Effector CD8-positive, alpha-beta T cell (primary cell): Measurements from ENCODE around the gene COMP.

Source experiments
- DNase-seq: peaks from one replicate; lab custom pipeline; 2025; lab: John Stamatoyannopoulos, UW

The COMP gene

DNA sequence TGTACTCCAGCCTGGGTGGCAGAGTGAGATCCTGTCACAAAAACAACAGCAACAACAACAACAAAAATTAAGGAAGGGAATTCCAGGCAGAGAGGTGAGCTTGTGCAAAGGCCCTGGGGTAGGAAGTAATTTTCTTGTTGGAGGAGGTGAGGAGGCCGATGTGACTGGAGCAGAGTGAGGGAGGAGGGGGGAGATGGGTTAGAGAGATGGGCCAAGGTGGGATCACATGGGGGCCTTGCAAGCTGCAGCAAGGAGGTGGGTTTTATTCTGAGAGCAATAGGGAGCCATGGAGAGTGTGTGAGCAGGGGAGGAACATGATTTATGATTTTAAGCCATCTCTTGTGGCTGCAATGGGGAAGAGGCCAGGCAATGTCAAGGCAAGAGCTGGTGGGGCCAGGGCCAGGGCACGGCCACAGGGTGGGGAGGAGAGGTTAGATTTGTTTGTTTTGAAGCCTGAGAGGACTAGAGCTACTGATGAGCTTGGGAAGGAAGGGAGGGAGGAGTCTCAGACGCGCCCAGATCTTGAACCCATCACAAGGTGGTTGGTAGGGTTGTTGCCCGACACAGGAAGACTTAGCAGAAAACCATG, 12.5 kb upstream of the COMP start:
- DNase-seq: no peak

DNA sequence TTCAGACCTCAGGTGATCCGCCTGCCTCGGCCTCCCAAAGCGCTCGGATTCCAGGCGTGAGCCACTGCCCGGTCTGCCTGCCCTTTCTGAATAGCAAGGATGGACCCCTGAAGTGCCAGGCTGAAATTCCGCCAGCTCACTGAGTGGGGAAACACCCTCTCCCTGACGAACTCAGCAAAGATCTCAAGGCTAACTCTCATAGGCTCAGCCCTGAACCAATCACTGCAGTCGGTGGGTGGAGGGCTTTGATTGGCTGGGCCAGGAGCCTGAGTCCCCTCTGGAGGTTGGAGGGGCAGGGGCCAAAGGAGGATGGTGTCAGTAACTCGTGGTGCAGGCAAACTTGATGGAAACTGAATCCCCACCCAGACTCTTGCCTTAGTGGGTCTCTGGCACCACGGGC, 11.2 kb upstream of the COMP start:
- DNase-seq: no peak

DNA sequence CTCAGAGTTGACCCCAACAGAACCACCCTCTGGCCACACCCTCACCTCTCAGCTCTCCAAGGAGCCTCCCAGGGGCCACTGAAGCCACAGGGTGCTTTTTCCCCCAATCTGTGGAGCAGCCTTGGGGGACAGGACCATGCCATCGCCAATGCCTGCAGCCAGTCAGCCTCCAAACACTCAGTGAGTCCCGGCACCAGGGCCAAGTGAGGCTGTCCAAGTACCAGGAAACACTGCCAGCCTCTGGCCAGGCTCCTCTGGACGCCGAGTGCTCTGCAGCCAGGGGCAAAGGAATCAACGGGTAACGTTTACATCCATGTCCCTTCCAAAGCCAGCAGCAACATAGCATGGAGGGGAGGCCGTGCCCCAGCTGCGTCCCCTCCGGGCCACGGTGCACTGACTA, 9.5 kb upstream of the COMP start:
- no peak for DNase-seq

DNA sequence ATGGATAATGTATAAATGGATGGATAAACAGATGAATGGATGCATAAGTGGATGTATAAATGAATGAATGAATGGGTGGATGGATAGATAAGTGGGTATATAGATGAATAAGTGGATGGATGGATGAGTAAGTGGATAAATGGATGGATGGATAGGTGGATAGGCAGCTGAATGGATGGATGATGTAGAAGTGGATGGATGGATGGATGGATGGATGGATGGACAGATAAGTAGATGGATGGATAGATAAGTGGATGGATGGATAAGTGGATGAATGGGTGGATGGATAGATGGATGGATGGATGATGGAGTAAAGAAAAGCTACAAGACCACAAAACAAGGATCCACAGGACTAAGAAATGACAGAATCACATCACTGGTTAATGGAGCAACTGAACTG, 9.0 kb upstream of the COMP start:
- no peak for DNase-seq

DNA sequence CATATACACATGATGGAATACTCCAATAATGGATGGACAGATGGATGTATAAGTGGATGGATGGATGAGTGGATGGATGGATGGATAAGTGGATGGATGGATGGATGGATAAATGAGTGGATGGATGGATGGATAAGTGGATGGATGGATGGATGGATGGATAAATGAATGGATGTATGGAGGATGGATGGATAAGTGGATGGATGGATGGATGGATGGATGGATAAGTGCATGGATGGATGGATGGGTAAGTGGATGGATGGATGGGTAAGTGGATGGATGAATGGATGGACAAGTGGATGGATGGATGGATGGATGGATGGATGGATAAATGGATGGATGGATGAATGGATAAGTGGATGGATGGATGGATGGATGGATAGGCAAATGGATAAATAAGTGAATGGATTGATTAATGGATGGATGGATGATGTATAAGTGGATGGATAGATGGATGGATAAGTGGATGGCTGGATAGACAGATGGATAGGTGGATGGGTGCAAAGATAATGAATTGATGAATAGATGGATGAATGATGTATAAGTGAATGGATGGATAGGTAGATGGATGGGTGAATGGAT, 8.4 kb upstream of the COMP start:
- DNase-seq: no peak

DNA sequence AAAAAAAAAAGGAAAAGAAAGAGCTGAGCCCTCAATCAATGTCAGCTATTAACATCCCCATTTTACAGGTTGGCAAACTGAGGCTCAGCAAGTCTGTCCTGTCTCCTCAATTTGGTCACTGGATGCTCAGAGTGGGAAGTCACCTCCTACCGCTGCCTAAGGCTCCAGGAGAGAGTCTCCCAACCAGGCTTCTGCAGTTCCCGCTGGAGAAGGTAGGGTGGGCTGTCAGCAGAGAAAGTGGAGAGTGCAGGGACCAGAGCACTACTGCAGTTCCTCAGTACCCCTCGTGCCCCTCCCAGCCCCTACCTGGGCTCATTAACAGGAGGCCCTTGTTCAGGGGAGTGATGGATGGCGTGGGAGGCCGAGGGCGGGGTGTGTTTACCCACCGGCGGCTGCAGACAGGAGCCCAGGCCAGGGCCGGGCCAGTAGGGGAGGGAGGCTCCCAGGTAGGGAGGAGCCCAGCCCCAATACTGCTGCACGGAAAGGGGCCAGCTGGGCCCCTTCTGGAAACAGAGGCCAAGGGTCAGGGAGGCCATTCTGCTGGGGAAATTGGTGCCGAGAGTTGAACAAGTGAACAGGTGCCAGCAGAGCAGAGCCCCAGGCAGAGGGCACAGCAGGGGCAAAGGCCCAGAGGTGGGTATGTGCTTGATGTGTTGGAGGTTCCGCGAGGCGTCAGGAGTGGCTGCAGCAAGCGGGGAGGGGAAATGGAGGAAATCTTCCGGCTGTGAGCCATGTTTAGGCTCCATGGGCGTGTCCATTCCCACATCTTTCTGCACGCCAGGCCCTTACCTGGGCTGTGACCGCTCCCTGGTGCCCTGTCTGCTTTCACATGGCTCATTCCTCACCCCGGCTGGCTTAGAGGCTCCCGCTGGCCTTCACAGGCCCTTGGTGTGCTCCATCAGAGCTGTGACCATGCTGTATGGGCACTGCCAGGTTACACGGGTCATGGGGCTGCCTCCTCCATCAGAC, 7.6 kb upstream of the COMP start:
- no peak for DNase-seq

DNA sequence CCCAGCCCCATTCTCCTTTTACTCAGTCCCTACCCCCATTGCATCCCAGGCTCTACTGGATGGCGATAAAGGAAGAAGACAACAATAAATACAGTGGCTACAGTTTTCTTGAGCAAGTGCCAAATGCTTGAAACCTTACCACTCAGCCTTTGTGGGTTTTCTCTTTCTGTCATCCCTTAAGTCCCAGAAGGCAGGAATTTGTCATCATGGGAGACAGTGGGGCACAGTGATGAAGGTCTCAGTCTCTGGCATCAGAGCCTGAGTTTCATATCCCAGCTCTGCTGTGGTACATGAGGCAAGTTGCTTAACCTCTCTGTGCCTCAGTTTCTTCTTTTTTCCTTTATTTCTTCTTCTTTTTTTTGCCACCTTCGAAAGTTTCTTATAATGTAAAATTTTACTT, 5.1 kb upstream of the COMP start:
- no peak for DNase-seq

DNA sequence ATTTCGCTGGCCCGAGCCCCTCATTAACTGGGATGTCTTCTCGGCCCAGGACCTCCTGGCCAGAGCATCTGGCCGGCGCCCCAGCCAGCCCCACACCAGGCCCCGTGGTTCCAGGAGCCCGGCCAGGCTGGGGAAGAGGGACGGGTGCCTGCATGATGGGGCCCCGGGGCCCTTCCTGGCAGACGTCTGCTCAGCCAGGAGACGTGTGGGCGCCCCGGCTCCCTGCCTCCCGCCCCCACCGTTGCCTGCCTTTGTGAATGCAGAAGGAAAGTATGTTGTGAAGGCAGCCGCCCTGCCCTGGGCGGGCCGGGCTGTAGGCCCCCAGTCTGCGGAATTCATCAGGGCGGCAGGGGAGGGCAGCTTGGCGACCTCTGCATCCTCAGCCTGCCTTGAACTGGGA, 4.4 kb upstream of the COMP start:
- no peak for DNase-seq

DNA sequence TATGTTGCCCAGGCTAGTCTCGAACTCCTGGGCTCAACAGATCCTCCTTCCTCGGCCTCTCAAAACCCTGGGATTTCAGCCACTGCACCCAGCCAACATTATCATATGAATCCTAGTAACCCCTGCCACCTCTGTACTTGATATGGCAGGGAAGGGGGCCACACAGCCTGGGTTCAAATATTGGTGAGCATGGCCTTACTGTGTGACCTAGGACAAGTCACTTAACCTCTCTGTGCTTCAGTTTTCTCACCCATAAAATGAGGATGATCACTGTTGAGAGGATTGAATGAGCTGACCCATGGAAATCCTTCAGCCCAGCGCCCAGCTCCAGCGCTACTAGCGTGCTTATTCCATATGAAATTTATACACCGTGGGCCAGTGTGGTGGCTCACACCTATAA, 3.6 kb upstream of the COMP start:
- DNase-seq: no peak

DNA sequence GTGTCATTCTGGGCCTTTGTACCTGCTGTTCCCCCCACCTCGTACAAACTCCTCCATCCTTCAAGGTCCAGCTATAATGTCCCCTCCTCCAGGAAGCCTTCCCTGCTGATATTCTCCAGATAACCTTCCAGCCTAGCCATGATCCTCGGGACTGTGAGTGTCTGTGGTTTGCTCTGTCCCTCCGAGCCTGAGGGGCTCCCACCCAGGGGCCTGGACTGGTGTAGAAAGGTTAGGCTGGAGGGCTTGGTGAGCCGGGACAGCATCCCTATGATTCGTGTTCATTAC, 2.9 kb upstream of the COMP start:
- no peak for DNase-seq

DNA sequence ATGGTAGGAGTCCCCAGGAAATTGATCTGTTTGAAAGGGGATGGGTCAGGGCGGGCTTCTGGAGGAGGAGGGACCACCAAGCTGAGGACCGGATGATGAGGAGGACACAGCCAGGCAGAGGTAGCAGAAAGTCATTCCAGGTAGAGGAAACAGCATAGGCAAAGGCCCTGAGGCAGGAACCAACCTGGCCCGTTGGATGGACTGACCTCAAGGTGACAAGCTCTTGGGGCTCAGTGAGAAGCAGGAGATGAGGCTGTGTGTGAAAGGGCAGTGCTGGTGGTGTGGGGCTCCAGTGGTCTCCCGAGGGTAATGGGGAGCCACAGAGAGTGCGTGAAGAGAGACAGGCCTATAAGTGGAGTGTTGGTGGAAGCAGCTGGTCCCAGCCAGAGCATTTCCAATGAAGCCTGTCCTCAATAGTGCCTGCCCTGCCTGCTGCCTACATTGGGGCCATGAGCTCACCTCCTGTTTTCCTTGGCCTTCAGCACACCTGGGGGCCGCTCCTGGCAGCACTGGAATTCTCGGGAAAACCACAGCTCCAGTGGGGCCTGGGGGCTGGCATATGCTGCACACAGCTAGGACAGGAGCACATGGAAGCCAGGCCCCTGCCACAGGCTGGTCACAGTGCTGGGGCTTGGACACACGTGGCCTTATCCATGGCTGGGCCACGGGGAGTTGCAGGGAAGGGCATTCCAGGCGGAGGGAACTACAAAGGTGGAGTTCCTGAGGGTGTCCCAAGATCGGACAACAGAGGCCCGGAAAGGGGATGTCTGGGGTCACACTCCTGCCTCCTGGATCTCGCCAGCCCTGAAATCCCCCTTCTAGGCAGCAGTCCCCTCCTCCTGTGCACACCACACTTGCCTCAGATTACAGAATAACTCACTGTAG, 2.3 kb upstream of the COMP start:
- no peak for DNase-seq

DNA sequence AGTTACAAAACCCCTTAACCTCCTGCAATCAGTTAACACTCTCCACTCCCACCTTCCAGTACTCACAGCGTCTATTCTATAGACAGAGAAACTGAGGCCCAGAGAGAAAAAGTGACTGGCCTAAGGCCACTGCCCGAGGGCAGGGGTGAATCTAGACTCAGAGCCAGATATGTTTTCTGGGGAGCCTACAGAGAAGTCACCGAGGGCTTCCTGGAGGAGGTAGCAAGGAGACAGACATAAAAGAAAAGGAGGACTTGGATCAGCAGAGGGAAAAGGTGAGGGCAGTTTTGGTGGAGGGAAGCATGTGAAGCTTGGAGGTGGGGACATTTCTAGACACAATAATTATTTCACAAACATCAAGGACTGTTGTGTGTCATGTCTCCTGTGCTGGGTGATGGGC, 1.6 kb upstream of the COMP start:
- no peak for DNase-seq

DNA sequence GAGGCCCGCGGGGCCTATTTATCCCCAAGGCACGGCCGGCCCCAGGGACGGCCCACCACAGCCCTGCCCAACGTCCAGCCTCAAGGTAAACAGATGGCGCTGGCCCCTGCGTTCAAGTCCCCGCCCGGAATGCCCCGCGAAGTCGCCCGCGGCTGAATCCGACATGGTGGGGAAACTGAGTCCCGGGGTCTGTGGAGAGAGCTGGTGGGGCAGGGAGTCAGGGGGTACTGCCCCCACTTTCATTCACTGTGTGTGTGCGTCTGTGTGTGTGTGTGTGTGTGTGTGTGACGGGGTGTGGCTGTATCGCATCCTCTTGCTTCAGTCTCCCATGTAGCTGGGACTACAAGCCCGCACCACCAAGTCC, 192 bp upstream of the COMP start:
- no peak for DNase-seq

DNA sequence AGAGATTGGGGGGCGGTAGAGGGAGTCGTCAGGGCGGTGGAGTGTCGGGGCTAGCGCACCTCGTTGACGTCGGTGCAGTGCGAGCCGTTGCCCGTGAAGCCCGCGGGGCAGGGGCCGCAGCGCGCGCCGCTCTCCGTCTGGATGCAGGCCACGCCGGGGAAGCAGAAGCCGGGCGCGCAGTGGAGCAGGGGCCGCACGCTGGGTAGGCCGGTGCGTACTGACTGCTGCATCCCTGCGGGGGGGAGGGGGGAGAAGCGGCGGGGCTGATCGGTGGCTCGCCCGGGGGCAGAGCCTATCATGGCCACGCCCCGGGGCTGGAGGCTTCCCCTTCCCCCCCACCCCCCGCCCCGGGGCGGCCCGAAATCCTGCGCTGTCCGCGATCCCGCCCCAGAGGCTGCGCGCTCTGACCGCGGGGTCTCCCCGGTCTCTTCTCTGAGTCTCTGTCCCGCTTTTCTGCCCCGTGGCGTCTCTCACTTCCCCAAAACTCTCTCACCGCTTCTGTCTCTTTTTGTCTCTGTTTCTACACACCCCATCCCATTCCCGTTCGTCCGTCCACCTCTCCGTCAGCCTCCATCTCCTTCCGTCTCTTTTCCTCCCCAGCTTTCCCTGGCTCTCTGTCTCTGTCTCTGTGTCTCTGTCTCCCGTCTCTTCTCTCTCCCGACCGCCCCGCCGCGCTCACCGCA, 1.1 kb downstream of the COMP start:
- DNase-seq: no peak

DNA sequence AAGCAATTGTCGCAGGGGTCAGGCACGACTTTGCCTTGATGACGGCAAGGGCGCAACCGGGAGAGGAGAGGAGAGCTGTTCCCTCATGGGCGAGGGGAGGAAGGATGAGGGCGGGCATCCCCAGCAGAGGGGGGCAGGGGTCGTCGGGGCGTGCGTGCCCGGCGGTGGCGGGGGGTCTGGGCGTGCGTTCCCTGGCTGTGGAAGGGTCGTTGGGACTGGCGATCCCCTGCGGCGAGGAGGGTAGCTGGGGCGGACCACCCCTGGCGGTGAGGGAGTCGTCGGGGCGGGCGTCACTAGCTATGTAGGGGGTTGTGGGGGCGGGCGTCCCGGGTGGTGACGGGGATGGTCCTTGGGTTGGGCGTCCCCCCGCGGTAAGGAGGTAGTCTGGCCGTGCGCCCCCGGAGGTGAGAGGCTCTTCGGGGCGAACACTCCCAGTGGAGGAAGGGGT, 1.7 kb downstream of the COMP start:
- DNase-seq: no peak

DNA sequence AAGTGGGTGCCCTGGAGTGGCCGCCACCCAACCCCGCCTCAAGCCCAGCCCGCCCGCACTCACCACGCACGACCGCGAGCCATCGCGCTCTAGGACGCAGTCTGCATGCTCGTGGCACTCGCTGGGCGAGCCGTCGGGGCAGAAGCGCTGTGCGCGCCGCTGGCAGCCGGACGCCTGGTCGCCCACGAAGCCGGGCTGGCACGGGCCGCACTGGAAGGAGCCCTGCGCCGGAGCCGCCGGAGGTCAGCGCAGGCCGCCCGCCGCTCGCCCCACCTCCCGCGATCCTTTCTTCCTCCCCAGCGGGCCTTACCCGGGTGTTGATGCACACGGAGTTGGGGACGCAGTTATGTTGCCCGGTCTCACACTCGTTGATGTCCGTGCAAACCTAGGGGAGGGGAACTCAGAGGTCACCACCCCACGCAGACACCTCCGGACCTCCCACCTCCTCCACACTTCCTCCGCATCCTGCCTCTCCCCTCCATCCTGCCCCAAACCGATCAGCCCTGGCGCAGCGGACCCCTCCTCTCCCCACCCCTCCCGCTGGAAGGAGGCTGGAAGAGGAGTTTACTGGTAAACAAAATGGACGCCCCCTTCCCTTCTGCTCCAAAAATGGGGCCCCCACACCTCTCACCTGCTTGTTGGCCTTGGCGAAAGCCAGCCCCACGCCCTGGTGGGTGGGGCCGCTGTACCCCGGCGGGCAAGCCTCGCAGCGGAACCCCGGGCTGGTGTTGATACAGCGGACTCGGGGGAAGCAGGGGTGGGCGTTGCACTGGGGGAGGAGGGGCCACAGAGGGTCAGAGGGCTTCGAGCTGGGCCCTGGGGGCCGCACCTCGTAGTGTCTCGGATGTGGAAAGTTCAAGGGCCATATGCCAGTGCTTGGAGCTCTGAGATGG, 2.3 kb downstream of the COMP start:
- DNase-seq: no peak

DNA sequence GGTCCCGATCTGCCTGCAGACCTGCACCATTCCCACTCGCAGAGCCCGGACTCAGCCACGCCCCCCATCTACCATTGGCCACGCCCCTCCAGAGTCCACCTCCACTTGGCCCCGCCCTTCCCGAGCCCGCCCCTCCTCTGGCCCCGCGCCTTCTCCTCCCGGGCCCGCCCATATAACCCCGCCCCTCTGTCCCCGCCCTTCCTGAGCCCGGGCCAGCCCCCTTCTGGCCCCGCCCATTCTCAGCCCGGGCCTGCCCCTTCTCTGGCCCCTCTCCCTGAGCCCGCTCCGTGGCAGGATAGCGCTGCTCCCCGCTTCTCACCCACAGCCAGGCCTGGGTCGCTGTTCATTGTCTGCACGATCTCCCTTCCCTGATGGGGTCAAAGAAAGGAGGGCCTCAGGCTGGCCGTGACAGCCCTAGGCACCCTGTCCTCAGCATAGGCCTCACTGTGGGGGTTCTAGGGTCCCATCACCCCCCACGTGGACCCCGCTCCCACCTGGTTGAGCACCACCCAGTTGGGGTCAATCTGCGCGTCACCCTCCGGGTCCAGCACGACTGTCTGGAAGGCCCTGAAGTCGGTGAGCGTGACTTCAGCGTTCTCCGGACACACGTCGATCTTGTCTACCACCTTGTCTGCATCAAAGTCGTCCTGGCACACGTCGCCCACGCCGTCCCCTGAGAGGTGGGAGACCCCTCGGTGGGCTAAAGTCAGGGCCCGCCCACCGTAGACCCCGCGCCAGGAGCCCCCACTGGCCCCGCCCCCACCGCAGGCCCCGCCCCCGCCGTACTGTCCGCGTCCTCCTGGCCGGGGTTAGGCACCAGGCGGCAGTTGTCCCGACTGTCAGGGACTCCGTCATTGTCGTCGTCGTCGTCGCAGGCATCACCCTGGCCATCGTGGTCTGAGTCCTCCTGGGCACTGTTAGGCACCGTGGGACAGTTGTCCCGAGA, 5.7 kb downstream of the COMP start:
- DNase-seq: peak; percentile 76

DNA sequence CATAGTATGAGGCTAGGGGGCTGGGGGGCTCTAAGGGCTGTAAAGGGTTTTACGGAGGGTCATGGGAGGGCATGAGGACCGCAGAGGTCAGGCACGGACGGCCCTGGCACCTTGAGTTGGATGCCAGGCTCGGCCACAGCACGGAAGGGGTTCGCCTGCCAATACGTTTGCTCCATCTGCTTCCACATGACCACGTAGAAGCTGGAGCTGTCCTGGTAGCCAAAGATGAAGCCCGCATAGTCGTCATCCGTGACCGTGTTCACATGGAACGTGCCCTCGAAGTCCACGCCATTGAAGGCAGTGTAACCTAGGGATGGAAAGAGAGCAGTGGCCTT, 6.4 kb downstream of the COMP start:
- no peak for DNase-seq

DNA sequence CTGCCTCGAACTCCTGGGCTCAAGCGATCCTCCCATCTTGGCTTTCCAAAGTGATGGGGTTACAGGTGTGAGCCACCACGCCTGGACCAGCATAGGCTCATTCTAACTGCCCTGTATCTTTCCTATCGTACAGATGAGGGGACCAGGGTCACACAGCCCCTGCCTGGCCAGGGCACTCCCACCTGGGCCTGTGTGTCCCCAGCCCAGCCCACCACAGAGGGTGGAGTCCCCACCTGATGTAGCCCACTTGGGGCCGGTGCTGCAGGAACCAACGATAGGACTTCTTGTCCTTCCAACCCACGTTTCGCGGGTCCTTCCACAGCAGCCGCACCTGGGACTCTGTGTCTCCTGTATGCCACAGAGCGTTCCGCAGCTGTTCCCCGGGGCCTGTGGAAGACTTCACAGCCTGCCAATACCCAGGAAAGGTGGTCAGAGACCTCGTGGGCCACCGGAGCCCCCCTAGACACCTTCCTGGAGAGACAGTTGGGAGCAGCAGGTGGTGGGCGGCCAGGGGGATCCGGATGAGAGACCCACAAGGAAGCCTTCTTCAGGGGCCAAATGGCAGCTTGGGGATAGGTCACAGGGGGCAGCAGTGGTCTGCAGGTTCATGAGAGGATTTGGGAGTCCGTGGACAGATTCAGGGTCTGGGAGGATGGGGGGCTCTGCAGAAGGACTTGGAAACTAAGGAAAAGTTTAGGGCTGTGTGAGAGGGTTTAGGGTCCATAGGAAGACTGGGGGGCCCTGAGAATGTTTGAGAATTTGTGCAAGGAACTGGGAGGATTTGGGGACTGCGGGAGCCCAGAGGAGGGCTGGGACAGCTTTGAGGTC, 6.9 kb downstream of the COMP start:
- no peak for DNase-seq
